Fibroblast of mammary gland (primary cell): ENCODE data around the gene HRH2.

Experiments
- DNase-seq: peaks from one replicate; pipeline ENCODE4 v3.0.0-alpha.2; 2010; ENCODE audit warnings: low read depth
- H3K4me3 ChIP-seq: 2 replicates; pipeline ENCODE4 v1.5.1; 2011; ENCODE audit warnings: low read depth, mild to moderate bottlenecking, low read length, moderate library complexity; ENCODE audit not compliant: control insufficient read depth
- TF ChIP-seq, protein P1 (sequence below): conservative IDR thresholded peaks from 2 replicates; pipeline ENCODE4 v1.5.1; 2011; ENCODE audit warnings: low read depth, low read length, inconsistent platforms; ENCODE audit not compliant: control insufficient read depth, insufficient read depth

HRH2 gene

DNA sequence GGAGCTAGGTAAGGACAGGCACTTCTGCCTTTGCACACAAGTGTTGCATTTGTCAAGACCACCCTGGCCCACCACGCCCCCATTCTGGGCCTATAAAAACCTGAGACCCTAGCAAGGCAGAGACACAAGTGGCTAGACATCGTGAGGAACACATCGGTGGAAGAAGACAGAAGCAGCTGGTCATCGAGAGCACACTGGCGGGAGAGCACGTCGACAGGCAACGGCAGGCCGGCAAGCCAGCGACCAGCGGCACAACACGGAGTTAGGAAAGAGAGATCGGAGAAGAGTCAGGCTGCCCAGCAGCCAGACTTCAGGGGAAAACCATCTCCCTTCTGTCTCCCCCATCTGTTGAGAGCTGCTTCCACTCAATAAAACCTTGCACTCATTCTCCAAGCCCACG, 76.1 kb downstream of the HRH2 start:
- no peak for DNase-seq
- TF ChIP-seq, protein P1, sequence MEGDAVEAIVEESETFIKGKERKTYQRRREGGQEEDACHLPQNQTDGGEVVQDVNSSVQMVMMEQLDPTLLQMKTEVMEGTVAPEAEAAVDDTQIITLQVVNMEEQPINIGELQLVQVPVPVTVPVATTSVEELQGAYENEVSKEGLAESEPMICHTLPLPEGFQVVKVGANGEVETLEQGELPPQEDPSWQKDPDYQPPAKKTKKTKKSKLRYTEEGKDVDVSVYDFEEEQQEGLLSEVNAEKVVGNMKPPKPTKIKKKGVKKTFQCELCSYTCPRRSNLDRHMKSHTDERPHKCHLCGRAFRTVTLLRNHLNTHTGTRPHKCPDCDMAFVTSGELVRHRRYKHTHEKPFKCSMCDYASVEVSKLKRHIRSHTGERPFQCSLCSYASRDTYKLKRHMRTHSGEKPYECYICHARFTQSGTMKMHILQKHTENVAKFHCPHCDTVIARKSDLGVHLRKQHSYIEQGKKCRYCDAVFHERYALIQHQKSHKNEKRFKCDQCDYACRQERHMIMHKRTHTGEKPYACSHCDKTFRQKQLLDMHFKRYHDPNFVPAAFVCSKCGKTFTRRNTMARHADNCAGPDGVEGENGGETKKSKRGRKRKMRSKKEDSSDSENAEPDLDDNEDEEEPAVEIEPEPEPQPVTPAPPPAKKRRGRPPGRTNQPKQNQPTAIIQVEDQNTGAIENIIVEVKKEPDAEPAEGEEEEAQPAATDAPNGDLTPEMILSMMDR: no peak

DNA sequence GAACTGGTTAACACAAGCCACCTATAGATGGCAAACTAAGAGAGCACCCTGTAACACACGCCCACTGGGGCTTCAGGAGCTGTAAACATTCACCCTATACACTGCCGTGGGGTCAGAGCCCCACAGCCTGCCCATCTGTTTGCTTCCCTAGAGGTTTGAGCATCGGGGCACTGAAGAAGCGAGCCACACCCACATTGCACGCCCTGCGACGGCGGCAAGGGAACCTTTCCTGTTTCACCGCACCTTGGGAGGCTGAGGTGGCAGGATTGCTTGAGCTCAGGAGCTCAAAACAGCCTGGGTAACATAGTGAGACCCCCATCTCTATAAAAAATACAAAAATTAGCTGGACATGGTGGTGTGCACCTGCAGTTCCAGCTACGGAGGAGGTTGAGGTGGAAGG, 76.6 kb downstream of the HRH2 start:
- H3K4me3 ChIP-seq: no peak overlapping the region
- TF ChIP-seq, protein P1: no peak
- no peak for DNase-seq

More for the DNA sequence above, 76.1 kb downstream of the HRH2 start:
- H3K4me3 ChIP-seq: no peak overlapping the region

DNA sequence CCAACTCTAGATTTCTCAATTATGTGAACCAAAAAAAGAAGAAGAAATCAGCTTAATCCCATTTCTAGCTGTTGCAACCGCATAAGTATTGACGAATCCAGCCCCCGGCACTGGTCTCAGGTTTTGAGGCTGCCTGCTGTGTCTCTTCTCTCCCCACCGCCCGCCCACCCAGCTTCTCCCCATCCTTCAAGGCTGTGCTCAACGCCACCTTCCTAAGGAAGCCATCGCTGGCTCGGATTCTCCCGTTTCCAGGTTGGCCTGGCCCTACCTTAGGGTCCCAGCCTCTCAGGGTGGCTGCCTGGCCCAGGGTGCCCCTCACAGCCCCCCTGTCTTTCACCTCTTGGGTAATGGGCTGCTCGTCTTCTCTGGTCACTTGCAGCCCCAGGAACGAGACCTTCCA, 77.8 kb downstream of the HRH2 start:
- TF ChIP-seq, protein P1: no peak
- DNase-seq: no peak
- no peak overlapping the region for H3K4me3 ChIP-seq

DNA sequence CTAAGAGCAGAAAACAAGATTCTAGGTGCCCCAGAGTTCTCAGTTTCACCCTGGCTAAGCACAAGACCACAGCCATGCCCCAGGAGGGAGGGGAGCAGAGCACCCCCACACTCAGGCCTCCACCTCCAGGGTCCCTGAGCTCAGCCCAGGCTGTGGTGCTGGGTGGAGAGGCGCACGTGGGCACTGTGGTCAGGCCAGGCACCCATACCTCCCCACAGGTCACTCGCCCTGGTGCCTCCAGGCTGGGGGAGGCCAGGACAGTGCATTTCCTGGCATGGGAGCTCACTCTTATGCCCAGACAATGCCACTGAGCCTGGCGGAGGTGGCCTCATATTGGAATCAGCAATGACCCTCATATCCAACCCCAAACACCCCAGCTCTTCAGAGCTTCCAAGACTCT, 78.8 kb downstream of the HRH2 start:
- TF ChIP-seq, protein P1: no peak
- no peak for DNase-seq
- H3K4me3 ChIP-seq: no peak overlapping the region

DNA sequence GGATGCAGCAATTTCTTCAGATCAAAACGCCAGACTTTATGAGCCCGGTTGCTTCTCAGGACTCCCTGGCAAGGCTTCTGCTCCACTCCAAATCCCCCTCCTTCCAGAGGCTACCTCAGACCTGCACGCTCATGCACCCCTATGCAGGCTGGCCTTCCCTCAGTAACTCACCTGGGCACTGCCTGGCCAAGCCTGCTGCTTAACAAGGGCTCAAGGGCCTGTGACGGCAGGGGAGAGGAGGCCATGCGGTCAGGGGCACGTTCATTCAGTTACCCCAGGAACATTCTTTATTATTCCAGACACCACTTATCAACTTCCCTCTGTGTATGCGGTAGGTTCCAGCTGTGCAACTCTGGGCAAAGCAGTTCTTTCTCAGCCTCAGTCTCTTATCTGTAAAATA, 79.6 kb downstream of the HRH2 start:
- no peak for DNase-seq
- H3K4me3 ChIP-seq: no peak overlapping the region
- TF ChIP-seq, protein P1: no peak

DNA sequence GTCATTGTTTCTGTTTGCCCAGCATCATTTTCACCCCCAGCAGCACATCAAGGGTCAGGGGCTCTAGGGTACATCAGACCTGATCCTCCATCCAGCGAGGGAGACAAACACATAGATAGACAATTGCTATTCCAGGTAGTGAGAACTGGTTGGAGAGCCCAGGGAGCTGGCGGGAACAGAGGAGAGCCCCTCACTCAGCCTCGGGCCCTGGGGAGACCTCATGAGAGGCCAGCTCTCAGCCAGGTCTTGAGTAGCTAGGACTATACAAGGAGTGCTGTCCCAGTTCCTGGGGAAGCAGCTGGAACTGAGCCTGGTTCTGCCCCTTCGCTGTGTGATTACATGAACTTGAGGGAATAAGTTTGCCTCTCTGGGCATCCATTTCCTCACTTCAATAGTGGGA, 80.3 kb downstream of the HRH2 start:
- TF ChIP-seq, protein P1: no peak
- DNase-seq: no peak
- no peak overlapping the region for H3K4me3 ChIP-seq

DNA sequence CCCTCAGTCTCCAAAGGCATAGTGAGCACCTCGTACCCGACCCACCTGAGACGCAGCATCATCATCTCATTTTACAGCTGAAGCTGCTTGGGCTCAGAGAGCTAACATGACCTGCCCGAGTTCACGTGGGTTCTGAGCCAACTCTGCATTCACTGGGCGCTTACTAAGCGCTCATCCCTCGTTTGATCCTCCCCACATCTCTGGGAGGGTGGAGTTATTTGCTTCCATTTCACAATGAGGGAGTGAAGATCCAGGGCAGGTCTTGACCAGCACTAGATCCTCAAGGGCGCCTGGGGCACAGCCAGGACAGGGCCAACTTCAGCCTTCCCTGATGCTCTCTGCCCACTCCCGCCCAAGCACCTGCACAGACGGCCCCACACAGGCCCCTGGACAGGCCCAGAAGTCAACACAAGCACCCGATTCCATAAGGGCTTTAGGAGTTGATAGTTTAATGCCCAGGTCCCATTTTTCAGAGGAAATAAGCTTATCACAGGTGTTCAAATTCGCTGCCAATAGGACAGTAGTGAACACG, 80.8 kb downstream of the HRH2 start:
- TF ChIP-seq, protein P1: no peak
- H3K4me3 ChIP-seq: no peak overlapping the region
- no peak for DNase-seq
